GM12801 (cell line): ENCODE data around the gene MPV17L.

Experiments
- CTCF ChIP-seq: IDR thresholded peaks from one replicate; pipeline ENCODE4 v1.5.1; 2011; ENCODE audit warnings: control low read depth; ENCODE audit not compliant: insufficient read length; ENCODE audit errors: extremely low read depth

MPV17L gene

GRCh38 chr16:15443753-15444152 lies 48.2 kb downstream of the MPV17L start:
- no peak for TF ChIP-seq CTCF

- TF ChIP-seq CTCF = no peak
Observed at GRCh38 chr16:15444264-15444663, 48.7 kb downstream of the MPV17L start.

- no peak for TF ChIP-seq CTCF
Observed at GRCh38 chr16:15445450-15445849, 49.9 kb downstream of the MPV17L start.

GRCh38 chr16:15446901-15447300 lies 51.3 kb downstream of the MPV17L start:
- TF ChIP-seq CTCF = no peak

GRCh38 chr16:15450624-15451023 lies 55.1 kb downstream of the MPV17L start:
- TF ChIP-seq CTCF = no peak

DNA sequence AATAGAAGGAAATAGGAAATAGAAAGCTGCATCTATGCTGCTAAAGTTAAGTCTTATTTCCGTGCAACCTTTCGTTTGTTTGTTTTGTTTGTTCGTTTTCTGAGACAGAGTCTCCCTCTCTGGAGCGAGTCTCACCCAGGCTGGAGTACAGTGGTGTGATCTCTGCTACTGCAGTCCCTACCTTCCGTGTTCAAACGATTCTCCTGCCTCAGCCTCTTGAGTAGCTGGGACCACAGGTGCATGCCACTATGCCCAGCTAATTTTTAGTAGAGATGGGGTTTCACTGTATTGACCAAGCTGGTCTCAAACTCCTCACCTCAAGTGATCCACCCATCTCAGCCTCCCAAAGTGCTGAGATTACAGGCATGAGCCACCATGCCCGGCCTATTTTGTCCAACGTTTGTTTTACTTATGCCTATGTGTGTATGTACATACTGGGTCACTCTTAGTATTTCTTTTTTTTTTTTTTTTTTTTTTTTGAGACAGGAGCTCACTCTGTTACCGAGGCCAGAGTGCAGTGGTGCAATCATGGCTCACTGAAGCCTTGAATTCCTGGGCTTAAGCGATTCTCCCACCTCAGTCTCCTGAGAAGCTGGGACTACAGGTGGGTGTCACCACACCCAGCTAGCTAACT lies 55.7 kb downstream of the MPV17L start:
- TF ChIP-seq CTCF = no peak

GRCh38 chr16:15452246-15452855 lies 56.8 kb downstream of the MPV17L start:
- no peak for TF ChIP-seq CTCF
